ENCODE data around the gene TRAPPC8.

The TRAPPC8 gene

GRCh38 chr18:31970617-31971016 is 27.7 kb upstream of the TRAPPC8 start:
- H3F3A ChIP-seq (ENCODE audit: low read depth), result no peaks in the 10 kb centered on the region
- no peaks in the 10 kb centered on the region for H3K36me3 ChIP-seq (ENCODE audit: insufficient read depth, low read length)
- H3K79me2 ChIP-seq (ENCODE audit: insufficient read depth, low read length), result no peaks in the 10 kb centered on the region
- no peaks in the 10 kb centered on the region for H3K9me2 ChIP-seq (replicated peaks; ENCODE audit: low read depth, low read length)
- no peaks in the 10 kb centered on the region for H3K4me1 ChIP-seq (ENCODE audit: insufficient read depth, low read length, poor library complexity, severe bottlenecking)
- H2AFZ ChIP-seq (ENCODE audit: low read length), result no peak overlapping the region
- H3K4me2 ChIP-seq (ENCODE audit: low read depth, low read length, poor library complexity, severe bottlenecking), result no peak overlapping the region
- H3K4me3 ChIP-seq (ENCODE audit: low read length, poor library complexity, severe bottlenecking), result no peak overlapping the region
- no peaks in the 10 kb centered on the region for H3K27me3 ChIP-seq (ENCODE audit: insufficient read depth, low read length, poor library complexity, severe bottlenecking)
- no peak overlapping the region for H3K9ac ChIP-seq (ENCODE audit: low read depth, low read length, poor library complexity, severe bottlenecking)
- TF ChIP-seq, protein P1, sequence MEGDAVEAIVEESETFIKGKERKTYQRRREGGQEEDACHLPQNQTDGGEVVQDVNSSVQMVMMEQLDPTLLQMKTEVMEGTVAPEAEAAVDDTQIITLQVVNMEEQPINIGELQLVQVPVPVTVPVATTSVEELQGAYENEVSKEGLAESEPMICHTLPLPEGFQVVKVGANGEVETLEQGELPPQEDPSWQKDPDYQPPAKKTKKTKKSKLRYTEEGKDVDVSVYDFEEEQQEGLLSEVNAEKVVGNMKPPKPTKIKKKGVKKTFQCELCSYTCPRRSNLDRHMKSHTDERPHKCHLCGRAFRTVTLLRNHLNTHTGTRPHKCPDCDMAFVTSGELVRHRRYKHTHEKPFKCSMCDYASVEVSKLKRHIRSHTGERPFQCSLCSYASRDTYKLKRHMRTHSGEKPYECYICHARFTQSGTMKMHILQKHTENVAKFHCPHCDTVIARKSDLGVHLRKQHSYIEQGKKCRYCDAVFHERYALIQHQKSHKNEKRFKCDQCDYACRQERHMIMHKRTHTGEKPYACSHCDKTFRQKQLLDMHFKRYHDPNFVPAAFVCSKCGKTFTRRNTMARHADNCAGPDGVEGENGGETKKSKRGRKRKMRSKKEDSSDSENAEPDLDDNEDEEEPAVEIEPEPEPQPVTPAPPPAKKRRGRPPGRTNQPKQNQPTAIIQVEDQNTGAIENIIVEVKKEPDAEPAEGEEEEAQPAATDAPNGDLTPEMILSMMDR (conservative IDR thresholded peaks at IDR 0.05; ENCODE audit: low read length), result no peak
- TF ChIP-seq EZH2phosphoT487 (IDR thresholded peaks at IDR 0.05; ENCODE audit: borderline replicate concordance), result no peak
- H3K9me3 ChIP-seq (ENCODE audit: insufficient read depth, low read depth, low read length), result no peaks in the 10 kb centered on the region; the same call in 1 of the 2 replicates
- H4K20me1 ChIP-seq (ENCODE audit: insufficient read depth, low read length, poor library complexity, severe bottlenecking), result no peaks in the 10 kb centered on the region

DNA sequence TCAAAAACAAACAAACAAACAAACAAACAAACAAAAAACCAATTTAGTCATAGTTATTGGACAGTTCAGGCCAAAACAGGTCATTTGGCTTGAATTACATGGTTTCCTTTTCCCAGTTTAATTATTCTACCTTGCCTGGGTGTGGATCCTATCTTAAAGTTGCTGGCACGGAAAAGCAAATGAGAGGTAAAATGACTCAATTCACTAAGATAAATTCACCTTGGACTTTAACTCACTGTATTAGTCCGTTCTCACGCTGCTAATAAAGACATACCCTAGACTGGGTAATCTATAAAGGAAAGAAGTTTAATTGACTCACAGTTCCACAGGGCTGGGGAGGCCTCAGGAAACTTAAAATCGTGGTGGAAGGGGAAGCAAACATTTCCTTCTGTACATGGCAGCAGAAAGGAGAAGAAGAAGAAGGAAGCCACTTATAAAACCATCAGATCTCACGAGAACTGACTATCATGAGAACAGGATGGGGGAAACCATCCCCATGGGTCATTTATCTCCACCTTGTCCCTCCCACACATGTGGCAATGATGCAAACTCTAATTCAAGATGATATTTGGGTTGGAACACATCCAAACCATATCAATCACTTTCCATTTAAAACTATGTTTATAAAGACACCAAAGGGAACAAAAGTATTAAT is 22.5 kb upstream of the TRAPPC8 start:
- Histone ChIP-seq H3K4me1 (ENCODE audit: insufficient read depth, low read length, poor library complexity, severe bottlenecking) (no peaks in the 10 kb centered on the region), H4K20me1 (ENCODE audit: insufficient read depth, low read length, poor library complexity, severe bottlenecking) (no peaks in the 10 kb centered on the region), H3K9ac (ENCODE audit: low read depth, low read length, poor library complexity, severe bottlenecking) (no peak overlapping the region), H3K27me3 (ENCODE audit: insufficient read depth, low read length, poor library complexity, severe bottlenecking) (no peaks in the 10 kb centered on the region), H3K36me3 (ENCODE audit: insufficient read depth, low read length) (no peaks in the 10 kb centered on the region), H3K9me2 (replicated peaks; ENCODE audit: low read depth, low read length) (no peaks in the 10 kb centered on the region), H3K4me2 (ENCODE audit: low read depth, low read length, poor library complexity, severe bottlenecking) (no peak overlapping the region), H2AFZ (ENCODE audit: low read length) (no peak overlapping the region), H3K9me3 (ENCODE audit: insufficient read depth, low read depth, low read length) (no peaks in the 10 kb centered on the region), H3K4me3 (ENCODE audit: low read length, poor library complexity, severe bottlenecking) (no peak overlapping the region), H3F3A (ENCODE audit: low read depth) (no peaks in the 10 kb centered on the region), H3K79me2 (ENCODE audit: insufficient read depth, low read length) (no peaks in the 10 kb centered on the region)
- TF ChIP-seq EZH2phosphoT487 (IDR thresholded peaks at IDR 0.05; ENCODE audit: borderline replicate concordance), result no peak
- TF ChIP-seq, protein P1 (conservative IDR thresholded peaks at IDR 0.05; ENCODE audit: low read length), result no peak

GRCh38 chr18:31957728-31958127 is 14.8 kb upstream of the TRAPPC8 start:
- no peaks in the 10 kb centered on the region for H3K27me3 ChIP-seq (ENCODE audit: insufficient read depth, low read length, poor library complexity, severe bottlenecking)
- TF ChIP-seq EZH2phosphoT487 (IDR thresholded peaks at IDR 0.05; ENCODE audit: borderline replicate concordance), result no peak
- TF ChIP-seq, protein P1 (conservative IDR thresholded peaks at IDR 0.05; ENCODE audit: low read length), result no peak
- no peak overlapping the region for H3K9ac ChIP-seq (ENCODE audit: low read depth, low read length, poor library complexity, severe bottlenecking)
- no peaks in the 10 kb centered on the region for H3K36me3 ChIP-seq (ENCODE audit: insufficient read depth, low read length)
- H3K4me3 ChIP-seq (ENCODE audit: low read length, poor library complexity, severe bottlenecking), result no peak overlapping the region
- H4K20me1 ChIP-seq (ENCODE audit: insufficient read depth, low read length, poor library complexity, severe bottlenecking), result no peaks in the 10 kb centered on the region
- H2AFZ ChIP-seq (ENCODE audit: low read length), result no peak overlapping the region
- no peaks in the 10 kb centered on the region for H3K4me1 ChIP-seq (ENCODE audit: insufficient read depth, low read length, poor library complexity, severe bottlenecking)
- no peaks in the 10 kb centered on the region for H3K9me3 ChIP-seq (ENCODE audit: insufficient read depth, low read depth, low read length)
- H3K9me2 ChIP-seq (replicated peaks; ENCODE audit: low read depth, low read length), result no peaks in the 10 kb centered on the region
- H3F3A ChIP-seq (ENCODE audit: low read depth), result no peaks in the 10 kb centered on the region
- H3K79me2 ChIP-seq (ENCODE audit: insufficient read depth, low read length), result no peaks in the 10 kb centered on the region
- H3K4me2 ChIP-seq (ENCODE audit: low read depth, low read length, poor library complexity, severe bottlenecking), result no peak overlapping the region
